ENCODE measurements around the gene GNL1.

DNA sequence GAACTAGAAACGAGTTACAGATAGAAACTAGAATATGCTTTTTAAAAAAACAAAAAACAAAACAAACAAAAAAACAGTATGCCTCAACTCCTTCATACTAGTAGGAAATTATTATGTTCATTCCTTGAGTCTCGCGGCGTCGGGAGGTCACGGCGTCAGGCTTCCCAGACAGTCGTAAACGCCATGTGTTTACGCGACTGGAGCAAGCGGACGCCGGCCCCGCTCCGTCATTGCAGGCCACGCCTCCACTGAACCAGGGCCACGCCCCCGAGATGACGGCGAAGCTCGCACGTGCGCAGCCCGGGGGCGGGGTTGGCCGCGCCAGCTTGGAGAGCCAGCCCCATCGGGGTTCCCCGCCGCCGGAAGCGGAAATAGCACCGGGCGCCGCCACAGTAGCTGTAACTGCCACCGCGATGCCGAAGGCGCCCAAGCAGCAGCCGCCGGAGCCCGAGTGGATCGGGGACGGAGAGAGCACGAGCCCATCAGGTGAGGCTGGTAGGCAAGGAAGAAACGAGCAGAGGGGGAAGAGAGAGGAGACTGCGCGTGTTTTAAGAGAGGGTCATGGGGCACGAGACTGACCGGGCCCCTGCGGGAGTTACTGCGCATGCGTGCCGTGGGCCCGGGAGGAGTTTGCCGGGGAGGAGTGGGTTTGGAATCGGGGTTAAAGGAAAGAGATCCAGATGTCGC is 14.9 kb upstream of the GNL1 start, which contains the start of gene ABCF1:
- TF ChIP-seq, protein P1, sequence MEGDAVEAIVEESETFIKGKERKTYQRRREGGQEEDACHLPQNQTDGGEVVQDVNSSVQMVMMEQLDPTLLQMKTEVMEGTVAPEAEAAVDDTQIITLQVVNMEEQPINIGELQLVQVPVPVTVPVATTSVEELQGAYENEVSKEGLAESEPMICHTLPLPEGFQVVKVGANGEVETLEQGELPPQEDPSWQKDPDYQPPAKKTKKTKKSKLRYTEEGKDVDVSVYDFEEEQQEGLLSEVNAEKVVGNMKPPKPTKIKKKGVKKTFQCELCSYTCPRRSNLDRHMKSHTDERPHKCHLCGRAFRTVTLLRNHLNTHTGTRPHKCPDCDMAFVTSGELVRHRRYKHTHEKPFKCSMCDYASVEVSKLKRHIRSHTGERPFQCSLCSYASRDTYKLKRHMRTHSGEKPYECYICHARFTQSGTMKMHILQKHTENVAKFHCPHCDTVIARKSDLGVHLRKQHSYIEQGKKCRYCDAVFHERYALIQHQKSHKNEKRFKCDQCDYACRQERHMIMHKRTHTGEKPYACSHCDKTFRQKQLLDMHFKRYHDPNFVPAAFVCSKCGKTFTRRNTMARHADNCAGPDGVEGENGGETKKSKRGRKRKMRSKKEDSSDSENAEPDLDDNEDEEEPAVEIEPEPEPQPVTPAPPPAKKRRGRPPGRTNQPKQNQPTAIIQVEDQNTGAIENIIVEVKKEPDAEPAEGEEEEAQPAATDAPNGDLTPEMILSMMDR (IDR thresholded peaks at IDR 0.05; ENCODE audit: insufficient read depth, low read length, poor library complexity, severe bottlenecking): no peak
- no peak for TF ChIP-seq EZH2phosphoT487 (conservative IDR thresholded peaks at IDR 0.05; ENCODE audit: low read length)

Measured in SU-DHL-6 (cell line).